ENCODE measurements around the gene NLRC5.

Gene NLRC5

GRCh38 chr16:57020651-57021050, 31.3 kb downstream of the NLRC5 start:
- no peak for TF ChIP-seq POLR2A (IDR thresholded peaks at IDR 0.05; ENCODE audit: low read depth, low read length)
- no peak for TF ChIP-seq POU2F2 (IDR thresholded peaks at IDR 0.05; ENCODE audit: low read depth, low read length)
- no peak for TF ChIP-seq POLR2AphosphoS5 (IDR thresholded peaks at IDR 0.05; ENCODE audit: low read depth, low read length)
- TF ChIP-seq SPI1 (IDR thresholded peaks at IDR 0.05; ENCODE audit: low read depth, low read length): no peak
- TF ChIP-seq PAX5 (IDR thresholded peaks at IDR 0.05; ENCODE audit: insufficient read depth, low read length, severe bottlenecking): no peak
- no peak for TF ChIP-seq TAF1 (IDR thresholded peaks at IDR 0.05; ENCODE audit: low read depth, low read length)
- no peak for DNase-seq (ENCODE audit: insufficient read length, low spot score)
- FAIRE-seq: no peak

GRCh38 chr16:57021757-57022156, 32.4 kb downstream of the NLRC5 start:
- FAIRE-seq (peak; percentile 9), DNase-seq (ENCODE audit: insufficient read length, low spot score) (no peak)
- no peak for TF ChIP-seq SPI1 (IDR thresholded peaks at IDR 0.05; ENCODE audit: low read depth, low read length)
- TF ChIP-seq POU2F2 (IDR thresholded peaks at IDR 0.05; ENCODE audit: low read depth, low read length): no peak
- no peak for TF ChIP-seq TAF1 (IDR thresholded peaks at IDR 0.05; ENCODE audit: low read depth, low read length)

DNA sequence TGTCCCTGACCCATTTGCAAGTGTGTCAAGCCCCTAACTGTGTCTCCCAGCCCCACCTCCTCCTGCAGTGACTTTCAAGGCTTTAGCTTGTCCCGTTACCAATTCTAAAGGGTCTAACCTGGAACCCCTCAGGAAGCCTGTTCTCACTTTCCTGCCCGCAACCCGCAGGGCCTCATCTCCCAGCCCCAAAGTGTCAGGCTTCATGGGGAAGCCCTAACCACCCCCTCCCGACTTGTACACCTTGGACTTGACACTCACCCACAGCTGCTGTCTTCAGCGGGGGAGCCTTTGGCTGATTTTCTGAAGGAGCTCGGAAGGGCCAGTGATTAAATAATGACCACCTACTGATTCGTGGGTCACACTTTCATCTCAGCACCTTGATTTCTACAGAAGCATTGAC, 33.1 kb downstream of the NLRC5 start:
- TF ChIP-seq POLR2A (IDR thresholded peaks at IDR 0.05; ENCODE audit: low read depth, low read length) (no peak), TAF1 (IDR thresholded peaks at IDR 0.05; ENCODE audit: low read depth, low read length) (no peak), POLR2AphosphoS5 (IDR thresholded peaks at IDR 0.05; ENCODE audit: low read depth, low read length) (no peak), SPI1 (IDR thresholded peaks at IDR 0.05; ENCODE audit: low read depth, low read length) (no peak), PAX5 (IDR thresholded peaks at IDR 0.05; ENCODE audit: insufficient read depth, low read length, severe bottlenecking) (no peak), POU2F2 (IDR thresholded peaks at IDR 0.05; ENCODE audit: low read depth, low read length) (no peak)
- DNase-seq (ENCODE audit: insufficient read length, low spot score): no peak
- no peak for FAIRE-seq

GRCh38 chr16:57023541-57024249, 34.3 kb downstream of the NLRC5 start:
- DNase-seq (ENCODE audit: insufficient read length, low spot score): no peak
- FAIRE-seq: no peak
- TF ChIP-seq PAX5 (IDR thresholded peaks at IDR 0.05; ENCODE audit: insufficient read depth, low read length, severe bottlenecking) (no peak), TAF1 (IDR thresholded peaks at IDR 0.05; ENCODE audit: low read depth, low read length) (no peak), POLR2AphosphoS5 (IDR thresholded peaks at IDR 0.05; ENCODE audit: low read depth, low read length) (no peak), POLR2A (IDR thresholded peaks at IDR 0.05; ENCODE audit: low read depth, low read length) (no peak), POU2F2 (IDR thresholded peaks at IDR 0.05; ENCODE audit: low read depth, low read length) (no peak)

DNA sequence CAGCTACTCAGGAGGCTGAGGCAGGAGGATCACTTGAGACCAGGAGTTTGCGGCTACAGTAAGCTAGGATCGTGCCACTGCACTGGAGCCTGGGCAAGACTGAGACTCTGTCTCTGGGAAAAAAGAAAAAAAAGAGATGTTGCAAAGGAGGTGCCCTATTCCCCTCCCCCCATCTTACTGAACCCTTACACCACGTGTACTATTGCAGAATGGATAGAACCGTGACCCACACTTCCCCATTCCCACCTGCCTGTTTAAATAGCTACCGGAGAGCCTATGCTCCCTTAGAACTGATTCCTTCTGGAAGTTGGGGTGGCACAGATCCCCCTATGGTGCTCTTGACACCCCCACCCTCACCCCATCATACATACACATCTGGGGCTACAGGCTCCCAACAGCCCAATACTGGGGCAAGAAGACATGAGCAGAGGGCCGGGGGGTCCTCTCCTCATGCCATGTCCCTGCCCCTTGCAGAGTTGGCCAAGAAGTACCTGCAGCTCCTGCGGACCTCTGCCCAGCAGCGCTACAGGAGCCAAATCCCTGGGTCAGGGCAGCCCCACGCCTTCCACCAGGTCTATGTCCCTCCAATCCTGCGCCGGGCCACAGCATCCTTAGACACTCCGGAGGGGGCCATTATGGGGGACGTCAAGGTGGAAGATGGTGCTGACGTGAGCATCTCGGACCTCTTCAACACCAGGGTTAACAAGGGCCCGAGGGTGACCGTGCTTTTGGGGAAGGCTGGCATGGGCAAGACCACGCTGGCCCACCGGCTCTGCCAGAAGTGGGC, 35.7 kb downstream of the NLRC5 start:
- DNase-seq (ENCODE audit: insufficient read length, low spot score): no peak
- no peak for TF ChIP-seq POLR2A (IDR thresholded peaks at IDR 0.05; ENCODE audit: low read depth, low read length)
- TF ChIP-seq POU2F2 (IDR thresholded peaks at IDR 0.05; ENCODE audit: low read depth, low read length): no peak
- TF ChIP-seq SPI1 (IDR thresholded peaks at IDR 0.05; ENCODE audit: low read depth, low read length): no peak
- TF ChIP-seq TAF1 (IDR thresholded peaks at IDR 0.05; ENCODE audit: low read depth, low read length): no peak
- no peak for TF ChIP-seq PAX5 (IDR thresholded peaks at IDR 0.05; ENCODE audit: insufficient read depth, low read length, severe bottlenecking)
- no peak for TF ChIP-seq POLR2AphosphoS5 (IDR thresholded peaks at IDR 0.05; ENCODE audit: low read depth, low read length)
- FAIRE-seq: no peak

DNA sequence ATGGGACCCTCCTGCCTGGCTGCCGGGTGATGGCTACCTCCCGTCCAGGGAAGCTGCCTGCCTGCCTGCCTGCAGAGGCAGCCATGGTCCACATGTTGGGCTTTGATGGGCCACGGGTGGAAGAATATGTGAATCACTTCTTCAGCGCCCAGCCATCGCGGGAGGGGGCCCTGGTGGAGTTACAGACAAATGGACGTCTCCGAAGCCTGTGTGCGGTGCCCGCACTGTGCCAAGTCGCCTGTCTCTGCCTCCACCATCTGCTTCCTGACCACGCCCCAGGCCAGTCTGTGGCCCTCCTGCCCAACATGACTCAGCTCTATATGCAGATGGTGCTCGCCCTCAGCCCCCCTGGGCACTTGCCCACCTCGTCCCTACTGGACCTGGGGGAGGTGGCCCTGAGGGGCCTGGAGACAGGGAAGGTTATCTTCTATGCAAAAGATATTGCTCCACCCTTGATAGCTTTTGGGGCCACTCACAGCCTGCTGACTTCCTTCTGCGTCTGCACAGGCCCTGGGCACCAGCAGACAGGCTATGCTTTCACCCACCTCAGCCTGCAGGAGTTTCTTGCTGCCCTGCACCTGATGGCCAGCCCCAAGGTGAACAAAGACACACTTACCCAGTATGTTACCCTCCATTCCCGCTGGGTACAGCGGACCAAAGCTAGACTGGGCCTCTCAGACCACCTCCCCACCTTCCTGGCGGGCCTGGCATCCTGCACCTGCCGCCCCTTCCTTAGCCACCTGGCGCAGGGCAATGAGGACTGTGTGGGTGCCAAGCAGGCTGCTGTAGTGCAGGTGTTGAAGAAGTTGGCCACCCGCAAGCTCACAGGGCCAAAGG, 36.8 kb downstream of the NLRC5 start:
- DNase-seq (ENCODE audit: insufficient read length, low spot score) (no peak), FAIRE-seq (no peak)
- no peak for TF ChIP-seq POU2F2 (IDR thresholded peaks at IDR 0.05; ENCODE audit: low read depth, low read length)
- no peak for TF ChIP-seq POLR2A (IDR thresholded peaks at IDR 0.05; ENCODE audit: low read depth, low read length)
- no peak for TF ChIP-seq PAX5 (IDR thresholded peaks at IDR 0.05; ENCODE audit: insufficient read depth, low read length, severe bottlenecking)
- no peak for TF ChIP-seq SPI1 (IDR thresholded peaks at IDR 0.05; ENCODE audit: low read depth, low read length)
- no peak for TF ChIP-seq POLR2AphosphoS5 (IDR thresholded peaks at IDR 0.05; ENCODE audit: low read depth, low read length)
- no peak for TF ChIP-seq TAF1 (IDR thresholded peaks at IDR 0.05; ENCODE audit: low read depth, low read length)

- TF ChIP-seq PAX5 (IDR thresholded peaks at IDR 0.05; ENCODE audit: insufficient read depth, low read length, severe bottlenecking): no peak
- no peak for TF ChIP-seq POLR2AphosphoS5 (IDR thresholded peaks at IDR 0.05; ENCODE audit: low read depth, low read length)
- TF ChIP-seq SPI1 (IDR thresholded peaks at IDR 0.05; ENCODE audit: low read depth, low read length): no peak
- TF ChIP-seq POU2F2 (IDR thresholded peaks at IDR 0.05; ENCODE audit: low read depth, low read length): no peak
- no peak for TF ChIP-seq POLR2A (IDR thresholded peaks at IDR 0.05; ENCODE audit: low read depth, low read length)
- TF ChIP-seq TAF1 (IDR thresholded peaks at IDR 0.05; ENCODE audit: low read depth, low read length): no peak
- FAIRE-seq: no peak
Measured at GRCh38 chr16:57026778-57027062, 37.4 kb downstream of the NLRC5 start.

DNA sequence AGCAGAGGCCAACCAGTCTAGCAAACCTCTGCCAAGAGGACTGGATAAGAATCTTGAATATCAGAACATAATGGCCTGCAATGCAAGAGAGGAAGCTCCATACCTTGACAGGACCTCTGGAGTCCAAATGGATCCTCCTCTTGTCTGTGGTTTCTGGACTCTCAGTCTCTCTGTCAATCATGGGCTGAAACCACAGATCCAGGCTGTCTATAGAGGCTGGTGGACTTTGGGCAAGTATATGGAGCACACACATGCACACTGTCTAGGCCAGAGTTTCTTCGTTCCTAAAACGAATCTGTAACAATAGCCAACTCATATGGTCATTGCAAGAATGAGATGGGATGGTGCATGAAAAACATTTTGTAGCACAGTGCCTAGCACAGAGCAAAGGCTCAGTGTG, 37.7 kb downstream of the NLRC5 start:
- no peak for TF ChIP-seq SPI1 (IDR thresholded peaks at IDR 0.05; ENCODE audit: low read depth, low read length)
- DNase-seq (ENCODE audit: insufficient read length, low spot score) (no peak), FAIRE-seq (no peak)

More at GRCh38 chr16:57026778-57027062, 37.4 kb downstream of the NLRC5 start:
- no peak for DNase-seq (ENCODE audit: insufficient read length, low spot score)

- no peak for DNase-seq (ENCODE audit: insufficient read length, low spot score)
- FAIRE-seq: no peak
- no peak for TF ChIP-seq POU2F2 (IDR thresholded peaks at IDR 0.05; ENCODE audit: low read depth, low read length)
- TF ChIP-seq SPI1 (IDR thresholded peaks at IDR 0.05; ENCODE audit: low read depth, low read length): no peak
- no peak for TF ChIP-seq POLR2A (IDR thresholded peaks at IDR 0.05; ENCODE audit: low read depth, low read length)
- no peak for TF ChIP-seq TAF1 (IDR thresholded peaks at IDR 0.05; ENCODE audit: low read depth, low read length)
- TF ChIP-seq PAX5 (IDR thresholded peaks at IDR 0.05; ENCODE audit: insufficient read depth, low read length, severe bottlenecking): no peak
- no peak for TF ChIP-seq POLR2AphosphoS5 (IDR thresholded peaks at IDR 0.05; ENCODE audit: low read depth, low read length)
Measured at GRCh38 chr16:57028086-57028485, 38.7 kb downstream of the NLRC5 start.
